Measurements from ENCODE around the gene UBE2G2.
A peak's percentile ranks its signal among the peaks of the same experiment; 100 is the strongest.

Gene UBE2G2

DNA sequence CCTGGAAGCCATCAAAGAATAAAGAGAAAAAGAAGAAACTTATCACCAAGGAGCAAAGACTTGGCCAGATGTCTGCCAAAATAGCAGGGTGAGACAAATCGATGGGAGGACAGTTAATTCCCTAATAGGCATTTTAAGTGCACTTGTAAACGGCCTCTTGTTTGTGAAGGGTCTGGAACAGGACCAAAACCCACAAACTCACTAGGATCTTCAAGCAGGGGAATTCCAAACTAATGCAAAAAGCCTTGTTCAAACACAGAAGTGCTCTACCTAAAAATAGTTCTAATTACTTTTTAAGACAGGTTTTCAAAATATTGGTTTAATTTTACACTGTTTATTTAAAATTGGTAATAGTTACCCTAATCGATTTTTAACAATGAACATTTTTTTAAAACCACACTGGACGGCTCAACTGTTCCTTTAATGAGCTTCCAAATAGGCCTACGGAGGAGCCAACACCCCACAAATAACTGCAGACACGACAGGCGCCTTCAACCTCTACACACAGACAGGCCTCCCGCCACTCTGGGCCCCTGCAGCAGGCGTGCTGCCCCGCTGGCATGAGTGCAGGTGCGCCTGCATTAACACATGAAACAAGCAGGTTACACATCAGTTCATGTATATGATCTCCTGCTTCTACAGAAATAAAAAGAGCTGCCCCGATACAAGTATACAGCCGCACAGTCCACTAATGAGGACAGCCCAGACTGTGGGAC is 15.8 kb downstream of the UBE2G2 start:
- no peak for DNase-seq (ENCODE audit: low read depth)

DNA sequence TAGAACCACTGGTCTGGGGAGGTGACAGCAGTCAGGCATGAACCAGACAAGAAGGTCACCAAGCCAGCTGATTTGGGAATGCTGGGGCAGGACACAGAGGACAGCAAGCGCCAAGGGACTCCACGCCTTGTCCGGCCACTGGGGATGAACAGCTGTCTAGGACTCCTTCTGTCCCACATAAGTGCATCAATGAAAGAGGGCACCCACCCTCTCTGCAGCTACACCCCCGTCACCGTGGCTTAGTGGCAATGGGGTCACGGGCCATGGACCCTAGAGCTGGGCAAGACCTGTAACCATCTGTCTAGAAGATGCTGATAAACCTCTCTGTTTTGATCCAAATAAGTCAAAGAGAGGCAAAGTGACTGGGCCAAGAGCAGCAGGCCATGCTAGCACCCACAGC is 16.8 kb downstream of the UBE2G2 start:
- no peak for DNase-seq (ENCODE audit: low read depth)

DNA sequence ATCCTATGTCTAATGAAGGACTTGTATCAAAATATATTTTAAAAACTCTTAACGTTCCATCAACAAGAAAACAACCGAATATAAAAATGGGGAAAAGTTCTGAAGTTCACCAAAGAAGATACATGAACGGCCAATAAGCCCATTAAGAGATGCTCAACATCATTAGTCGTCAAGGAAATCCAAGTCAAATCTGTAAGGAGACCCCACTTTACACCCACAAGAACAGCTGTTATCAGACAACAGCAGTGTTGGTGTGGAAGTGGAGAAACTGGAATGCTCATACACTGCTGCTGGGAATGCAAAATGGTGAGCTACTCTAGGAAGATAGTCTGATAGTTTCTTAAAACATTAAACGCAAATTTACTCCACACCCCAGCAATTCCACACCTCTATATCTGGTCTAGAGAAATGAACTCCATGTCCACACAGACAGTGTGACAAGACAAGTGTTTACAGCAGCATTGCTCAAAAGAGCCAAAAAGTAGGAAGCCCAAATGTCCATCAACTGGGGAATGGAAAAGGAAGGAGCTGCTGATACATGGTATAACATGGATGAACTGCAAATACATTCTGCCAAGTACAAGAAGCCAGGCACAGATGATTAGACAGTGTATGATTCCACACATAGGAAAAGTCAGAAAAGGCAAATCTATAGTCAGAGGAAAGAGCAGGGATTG is 18.5 kb downstream of the UBE2G2 start:
- no peak for DNase-seq (ENCODE audit: low read depth)

DNA sequence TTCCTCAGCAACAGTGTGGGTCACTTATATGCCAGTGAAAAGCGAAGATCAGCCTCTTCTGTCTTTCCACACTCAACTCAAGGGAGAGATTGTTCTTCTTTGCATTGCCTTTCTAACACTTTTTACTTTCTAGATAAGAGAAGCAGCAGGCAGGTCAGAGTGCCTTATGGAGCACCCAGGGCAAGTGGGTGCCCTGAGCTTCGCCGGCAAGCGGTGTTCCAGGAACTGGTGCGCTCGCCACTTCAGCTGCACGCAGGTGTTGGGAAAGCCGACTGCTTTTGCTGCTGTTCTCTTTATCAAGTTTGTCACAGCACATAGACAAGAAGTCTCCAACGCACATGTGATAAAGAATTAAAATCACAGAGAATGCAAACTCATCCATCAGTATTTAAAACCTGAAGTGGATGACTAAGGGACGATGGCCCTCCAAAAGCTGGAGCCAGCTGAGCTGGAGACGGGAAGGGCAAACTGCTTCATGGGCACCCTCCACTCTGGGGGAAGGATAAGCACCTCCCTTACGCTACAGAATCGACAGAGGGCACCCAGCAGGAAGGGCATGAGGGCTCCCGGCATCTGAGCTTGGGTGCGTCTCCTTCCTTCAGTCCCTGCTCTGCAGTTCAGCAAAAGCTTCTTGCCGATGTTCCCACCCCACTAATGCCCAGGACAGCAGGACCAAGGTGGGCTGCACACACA is 20.7 kb downstream of the UBE2G2 start:
- no peak for DNase-seq (ENCODE audit: low read depth)

DNA sequence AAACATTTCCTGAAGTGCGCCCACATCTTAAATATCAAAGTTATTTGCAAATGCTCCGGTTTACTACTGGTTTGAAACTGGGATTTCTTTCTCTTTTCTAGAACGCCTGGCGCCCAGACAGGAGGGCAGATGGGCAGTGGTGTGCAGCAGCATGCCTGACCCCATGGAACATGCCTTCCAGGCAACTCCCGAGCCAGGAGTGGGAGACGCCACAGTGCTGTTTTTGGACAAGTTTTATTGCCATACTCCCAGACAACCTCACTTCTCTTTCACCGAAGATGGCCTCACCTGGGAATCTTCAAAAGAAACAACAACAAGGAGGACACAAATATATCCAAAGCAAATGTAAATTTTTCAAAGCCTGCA is 21.5 kb downstream of the UBE2G2 start:
- no peak for DNase-seq (ENCODE audit: low read depth)

DNA sequence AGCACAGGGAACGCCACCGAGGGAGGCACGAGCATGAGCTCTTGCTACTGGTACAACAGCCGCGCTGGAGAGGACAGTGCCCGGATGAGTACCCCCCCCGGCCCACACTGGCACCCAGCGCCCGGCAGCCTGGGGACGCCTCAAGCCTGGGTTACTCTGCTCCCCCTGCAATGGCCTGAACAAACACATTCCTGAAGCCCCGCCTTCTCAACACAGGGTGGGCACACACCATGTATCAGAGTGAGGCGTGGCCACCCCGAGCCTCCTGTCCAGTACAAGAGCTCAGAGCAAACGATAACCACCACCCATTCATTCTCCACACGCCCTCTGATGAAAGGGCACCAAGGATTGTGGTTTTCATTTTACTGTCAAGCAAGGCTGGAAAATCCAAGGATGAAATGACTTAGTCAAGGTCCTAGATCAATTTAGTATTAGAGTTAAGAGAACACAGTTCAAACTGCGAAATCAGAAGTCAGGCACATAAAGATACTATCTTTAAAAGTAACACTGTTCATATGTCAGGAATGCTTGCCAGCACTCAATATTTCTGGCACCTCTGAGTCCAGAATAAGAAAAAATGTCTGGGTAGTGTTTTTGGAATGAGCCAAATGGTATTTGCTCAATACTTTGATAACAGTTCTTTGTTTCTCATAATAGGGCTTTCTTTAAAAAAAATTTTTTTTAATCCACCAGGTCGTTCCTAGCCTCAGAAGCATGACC is 22.0 kb downstream of the UBE2G2 start:
- no peak for DNase-seq (ENCODE audit: low read depth)

DNA sequence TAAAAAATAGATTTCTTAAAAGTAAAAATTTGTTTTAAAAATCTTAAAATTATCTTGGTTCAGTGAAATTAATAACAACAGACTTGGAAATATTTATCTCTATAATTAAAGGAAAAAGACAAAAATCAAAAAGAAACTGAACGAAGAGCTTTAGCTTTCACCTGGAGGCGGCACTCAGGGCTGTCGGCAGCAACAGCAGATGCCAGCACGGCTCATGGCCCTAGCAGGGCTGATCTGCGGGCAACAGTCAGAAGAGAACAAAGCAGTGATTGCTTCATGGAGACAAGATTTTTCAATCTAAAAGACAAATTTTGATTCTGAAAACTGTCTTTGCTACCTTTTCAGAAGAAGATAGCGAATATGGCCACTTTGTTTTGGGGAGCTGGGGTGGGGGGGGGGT is 22.6 kb downstream of the UBE2G2 start:
- DNase-seq (ENCODE audit: low read depth), result no peak

DNA sequence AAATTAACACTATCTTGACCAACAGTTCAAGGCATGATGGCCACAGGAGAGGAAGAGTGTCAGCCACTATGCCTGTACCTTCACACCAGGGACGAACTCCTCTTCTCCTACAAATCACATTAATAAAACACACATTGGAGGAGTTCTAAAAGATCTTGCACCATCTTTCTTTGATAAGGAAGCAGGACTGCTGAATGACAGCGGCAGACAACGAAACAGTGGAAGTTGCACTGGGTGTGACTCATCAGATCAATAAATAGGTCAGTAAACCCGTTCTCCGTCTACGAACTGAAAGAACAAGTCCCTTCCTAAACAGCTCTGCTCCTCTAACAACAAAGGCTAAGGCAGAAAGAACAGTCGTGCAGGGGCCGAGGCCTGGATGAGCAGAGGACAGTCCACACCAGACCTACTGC is 23.1 kb downstream of the UBE2G2 start:
- no peak for DNase-seq (ENCODE audit: low read depth)

DNA sequence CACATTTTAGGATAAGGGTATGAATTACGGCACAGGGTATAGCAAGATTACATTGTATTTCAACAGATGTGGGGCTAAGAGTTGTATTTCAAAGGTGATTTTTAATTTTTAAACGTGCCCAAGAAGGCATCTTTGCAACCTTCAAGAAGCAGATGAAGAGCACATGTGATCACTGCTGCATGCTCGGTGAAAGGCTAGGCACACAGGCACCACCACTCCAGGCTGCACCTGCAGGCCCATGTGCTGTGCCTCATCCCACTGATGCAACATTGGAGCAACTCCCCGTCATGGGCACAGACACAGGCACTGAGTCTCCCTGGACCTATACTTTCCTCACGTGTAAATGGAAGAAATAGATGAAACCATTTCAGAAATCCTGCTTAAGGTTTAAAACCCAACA is 23.5 kb downstream of the UBE2G2 start:
- DNase-seq (ENCODE audit: low read depth), result no peak

DNA sequence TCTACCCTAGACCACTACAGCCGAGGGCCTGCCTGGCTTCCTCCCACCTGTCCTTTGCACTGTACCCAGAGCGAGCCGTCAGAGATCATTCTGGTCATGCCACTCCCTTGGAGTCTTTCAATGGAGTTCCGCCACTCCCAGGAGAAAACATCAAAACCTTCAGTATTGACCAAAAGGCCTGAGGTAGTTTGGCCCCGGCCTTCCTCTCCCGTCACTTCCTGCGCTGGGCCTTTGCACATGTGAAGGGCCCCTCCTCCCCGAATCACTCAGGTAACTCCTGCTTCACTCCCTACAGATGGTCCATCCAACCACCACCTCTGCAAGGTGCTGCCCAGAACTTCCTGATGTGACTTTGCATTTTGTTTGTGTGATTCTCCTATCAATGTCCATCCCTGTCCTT is 26.6 kb downstream of the UBE2G2 start:
- no peak for DNase-seq (ENCODE audit: low read depth)

DNA sequence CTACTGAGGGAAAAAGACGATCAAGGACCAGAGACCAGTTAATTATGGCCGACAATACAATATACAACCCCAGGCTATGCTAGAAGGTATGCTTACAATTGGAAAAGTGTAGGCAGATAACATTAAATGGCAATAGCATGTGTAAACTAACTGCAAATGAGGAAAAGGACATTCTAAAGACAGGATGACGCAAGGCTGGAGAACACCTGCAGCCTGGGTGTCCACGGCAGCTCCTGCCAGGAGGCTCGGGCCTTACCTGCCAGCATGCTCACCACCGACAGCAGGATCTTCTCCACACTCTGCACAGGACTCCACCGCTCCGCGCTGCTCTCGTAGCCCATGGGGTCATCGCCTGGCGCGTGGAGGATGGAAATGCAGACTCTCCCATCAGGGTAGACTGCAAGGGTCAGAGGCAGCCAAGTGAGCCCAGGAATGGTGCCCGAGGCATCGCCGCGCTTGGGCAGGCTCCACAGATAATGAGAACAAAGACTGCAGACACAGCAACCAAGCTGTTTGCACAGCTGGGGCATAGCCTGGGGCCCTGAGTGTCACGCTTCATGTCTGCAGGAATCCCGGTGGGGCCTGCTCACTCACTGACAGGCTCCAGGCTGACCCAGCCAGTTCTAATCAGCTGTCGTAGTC is 28.2 kb downstream of the UBE2G2 start:
- no peak for DNase-seq (ENCODE audit: low read depth)

DNA sequence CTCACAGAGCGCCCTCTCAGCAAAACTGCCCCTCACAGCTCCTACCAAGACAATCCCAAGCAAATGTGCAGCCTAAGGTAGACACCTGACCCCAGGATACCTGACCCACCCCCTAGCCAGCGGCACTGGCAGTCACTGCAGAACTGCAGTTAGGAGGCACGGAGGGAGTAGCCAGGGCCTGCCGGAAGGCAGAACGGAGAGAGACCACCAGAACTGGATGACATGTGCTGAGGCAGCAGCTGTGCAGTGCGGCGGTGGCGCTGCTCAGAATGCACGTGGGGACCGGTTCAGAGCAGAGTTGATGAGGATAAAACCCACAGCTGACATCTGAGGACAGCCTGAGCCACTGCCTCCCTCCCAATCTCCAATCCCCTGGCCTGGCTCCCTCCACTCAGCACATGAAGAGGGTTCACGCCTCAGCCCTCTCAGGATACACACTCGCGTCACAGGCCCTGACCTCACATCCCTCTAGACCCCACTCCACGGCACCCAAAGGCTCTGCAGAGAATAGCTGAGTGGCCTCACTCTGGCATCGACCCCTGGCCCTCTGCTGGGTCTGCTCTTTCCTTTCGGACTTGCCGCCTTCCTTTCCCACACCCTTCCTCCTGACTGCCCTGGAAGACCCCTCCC is 29.6 kb downstream of the UBE2G2 start:
- no peak for DNase-seq (ENCODE audit: low read depth)

DNA sequence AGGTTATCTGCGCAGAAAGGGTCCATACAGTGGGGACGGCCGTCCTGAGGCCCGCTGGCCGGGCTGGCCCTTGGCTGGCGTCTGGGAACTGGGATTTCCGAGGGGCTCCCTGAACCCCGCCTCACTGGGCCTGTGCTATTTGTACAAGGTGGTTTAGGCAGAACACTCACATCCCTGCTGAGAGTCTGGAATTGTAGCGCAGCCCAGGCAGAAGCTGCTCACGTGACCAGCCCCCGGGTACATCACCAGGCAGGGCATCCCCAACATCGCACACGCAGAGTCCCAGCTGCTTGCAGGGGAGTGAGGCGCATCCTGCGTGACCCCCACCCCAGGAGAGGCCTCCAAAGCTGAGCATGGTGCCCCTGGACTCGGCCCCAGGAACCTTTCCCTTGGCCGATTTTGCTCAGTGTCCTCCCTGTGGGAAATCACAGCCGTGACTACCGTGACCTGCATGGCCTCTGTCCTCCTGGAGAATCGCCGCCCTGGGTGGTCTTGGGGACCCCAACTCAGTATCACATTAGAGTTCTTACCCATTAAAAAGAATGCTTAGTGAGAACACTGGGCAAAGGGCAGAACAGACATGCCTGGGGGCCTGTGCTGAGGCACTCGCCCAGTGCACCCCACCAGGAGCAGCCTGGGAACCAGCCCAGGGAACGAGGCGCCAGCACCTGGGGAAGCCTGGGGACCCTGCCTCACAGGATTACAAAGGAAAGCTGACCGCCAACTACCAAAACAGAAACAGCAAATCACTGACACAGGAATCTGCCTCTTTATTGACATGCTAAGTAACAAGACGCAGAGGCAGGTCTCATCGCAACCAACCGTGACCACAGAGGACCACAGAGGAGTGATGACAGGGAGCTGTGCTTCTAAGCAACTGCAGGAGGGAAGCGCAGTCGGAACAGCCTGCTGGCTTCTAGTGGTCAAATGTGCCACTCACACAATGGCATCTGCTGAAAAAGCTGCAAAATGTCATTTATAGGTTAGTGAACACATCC is 33.5 kb downstream of the UBE2G2 start:
- no peak for DNase-seq (ENCODE audit: low read depth)

DNA sequence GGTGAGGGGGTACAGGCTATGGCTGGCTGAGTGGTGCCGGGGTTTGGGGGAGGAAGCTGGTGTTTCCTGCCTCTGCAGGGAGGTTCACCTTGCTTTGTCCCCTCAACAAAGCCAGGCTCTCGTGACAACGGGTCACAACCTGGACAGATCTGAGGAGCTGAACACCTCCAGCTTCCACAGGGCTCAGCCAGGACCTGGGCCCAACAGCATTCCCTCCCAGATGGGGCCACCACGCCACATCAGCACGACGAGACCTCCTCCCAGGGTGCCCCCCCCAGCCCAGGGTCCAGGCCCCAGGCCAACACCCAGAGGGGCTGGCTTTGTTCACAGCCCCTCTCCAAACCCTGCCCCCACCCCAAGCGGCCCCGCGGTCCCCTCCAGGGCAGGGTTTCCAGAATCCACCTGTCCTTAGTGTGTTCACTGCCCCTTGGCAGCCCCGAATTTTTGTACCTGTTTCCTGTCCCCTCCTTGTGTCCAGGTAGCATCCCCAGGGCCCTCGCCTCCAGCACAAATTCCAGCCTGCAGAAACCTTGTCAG is 34.7 kb downstream of the UBE2G2 start:
- DNase-seq (ENCODE audit: low read depth), result no peak

DNA sequence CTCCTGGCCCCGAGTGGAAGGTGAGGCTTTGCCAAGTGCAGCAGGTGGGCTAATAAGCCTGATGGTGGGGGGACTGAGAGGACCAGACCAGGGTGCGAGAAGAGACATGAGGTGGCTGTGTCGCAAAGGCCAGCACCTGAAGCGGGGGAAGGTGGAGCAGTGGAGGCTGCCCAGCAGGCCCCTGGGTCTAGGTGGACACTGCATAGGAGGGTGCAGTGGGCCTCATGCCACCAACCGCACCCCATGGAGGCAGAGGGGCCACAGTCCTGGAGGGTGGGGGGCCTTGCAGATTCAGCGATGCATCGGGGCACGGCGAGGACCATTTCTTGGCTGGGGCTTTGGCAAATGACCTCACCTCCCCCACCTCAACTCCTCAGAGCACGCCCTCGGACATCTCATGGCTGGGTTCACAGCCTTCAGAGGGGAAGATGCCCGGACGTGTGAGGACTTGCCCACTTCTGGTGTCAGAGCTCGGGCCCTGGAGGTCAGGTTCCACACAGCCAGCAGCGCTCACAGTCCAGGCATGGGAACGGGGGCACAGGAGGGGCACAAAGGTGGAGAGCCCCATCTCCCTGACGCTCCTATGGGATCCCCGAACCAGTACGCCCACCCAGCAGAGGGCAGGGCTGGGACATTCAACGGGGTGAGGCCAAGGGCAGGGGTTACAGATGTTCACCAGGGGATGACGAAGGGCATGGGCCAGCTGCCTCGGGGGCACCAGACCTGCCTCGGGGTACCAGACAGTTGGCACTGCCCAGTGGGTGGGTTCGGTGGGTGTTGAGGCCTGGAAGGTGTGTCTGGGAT is 35.4 kb downstream of the UBE2G2 start:
- DNase-seq (ENCODE audit: low read depth), result no peak

DNA sequence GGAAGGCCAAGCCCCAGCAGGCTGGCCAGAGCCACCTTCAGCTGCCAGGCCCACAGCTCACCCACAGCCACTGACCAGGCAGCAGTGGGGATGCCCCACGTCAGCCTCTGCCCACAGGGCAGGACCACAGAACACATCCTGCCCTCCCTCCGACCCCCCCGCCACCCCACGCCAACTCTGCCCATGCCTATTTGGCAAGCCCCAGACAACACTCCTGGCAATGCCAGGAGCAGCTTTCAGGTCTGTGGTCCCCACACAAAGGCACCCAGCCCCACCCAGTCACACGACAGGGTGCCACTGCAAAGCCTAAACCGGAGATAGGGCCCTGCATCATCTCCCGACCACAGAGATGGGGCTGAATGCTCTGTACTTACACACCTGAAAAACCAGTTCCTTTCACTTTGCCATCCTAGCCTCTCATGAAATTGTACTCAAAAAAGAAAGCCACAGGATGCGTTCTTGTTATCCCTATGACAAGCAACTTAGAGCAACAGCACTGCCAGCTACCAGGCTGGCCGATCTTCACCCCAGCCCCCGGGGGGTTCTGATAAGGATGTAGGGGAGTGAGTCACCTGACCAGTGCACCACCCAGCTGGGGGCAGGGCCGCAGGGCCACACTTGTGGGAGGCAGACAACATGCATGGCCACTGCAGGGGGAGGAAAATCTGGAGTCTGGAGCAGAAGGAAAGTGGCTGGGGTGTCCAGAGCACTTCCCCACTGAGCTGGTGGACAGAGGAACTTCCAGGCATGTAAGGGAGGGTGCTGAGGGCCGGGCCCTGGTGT is 36.2 kb downstream of the UBE2G2 start:
- peak; percentile 18 for DNase-seq (ENCODE audit: low read depth)

DNA sequence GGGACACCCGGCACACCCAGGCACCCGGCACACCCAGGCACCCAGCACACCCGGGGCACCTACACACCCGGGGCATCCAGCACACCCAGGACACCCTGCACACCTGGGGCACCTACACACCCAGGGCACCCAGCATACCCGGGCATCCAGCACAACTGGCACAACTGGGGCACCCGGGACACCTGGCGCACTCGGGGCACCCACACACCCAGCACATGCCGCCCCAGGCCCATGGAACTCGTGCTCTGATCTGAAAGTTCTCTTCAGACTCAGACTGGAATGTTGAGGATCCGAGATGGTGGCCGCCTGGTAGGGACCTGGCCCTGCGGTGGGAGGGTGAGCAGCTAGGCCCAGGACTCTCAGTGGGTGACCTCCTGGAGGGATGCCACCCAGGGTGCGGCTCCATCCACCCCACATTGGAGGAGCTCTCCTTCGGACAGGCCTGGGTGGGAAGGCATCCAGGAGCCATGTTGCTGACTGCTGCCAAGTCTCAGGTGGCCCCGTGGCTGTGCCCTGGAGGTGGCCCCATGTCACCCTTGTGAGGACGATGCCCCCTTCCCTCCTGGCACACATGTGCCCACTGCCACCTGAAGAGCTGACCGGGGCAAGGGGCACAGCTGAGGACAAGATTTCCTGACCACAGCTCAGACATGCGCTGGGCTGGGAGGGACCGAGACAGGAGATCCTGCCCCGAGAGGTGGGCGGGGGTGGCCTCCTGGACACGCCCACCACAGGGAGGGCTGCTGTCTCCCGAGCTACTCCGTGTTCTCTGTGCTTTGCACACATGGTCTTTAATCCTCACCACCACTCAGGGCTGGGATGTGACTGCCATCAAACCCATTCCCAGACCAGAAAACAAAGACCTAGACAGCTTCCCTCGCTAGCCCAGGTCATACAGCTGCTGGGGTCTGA is 37.0 kb downstream of the UBE2G2 start:
- DNase-seq (ENCODE audit: low read depth), result no peak

Measured in activated T-cell treated with anti-CD3 and anti-CD28 coated beads for 1 hour (primary cell).